LNCaP clone FGC (cell line): Measurements from ENCODE around the gene GRIP2.

Experiments used
- DNase-seq: peaks from one replicate; pipeline ENCODE4 v3.0.0-alpha.2; 2011; ENCODE audit warnings: low read depth
- H3K4me3 ChIP-seq: 2 replicates; pipeline ENCODE4 v1.5.1; 2011; ENCODE audit warnings: mild to moderate bottlenecking, low read depth, low read length, control low read depth
- CTCF ChIP-seq: IDR thresholded peaks from 2 replicates; pipeline ENCODE4 v1.5.1; 2012; ENCODE audit warnings: mild to moderate bottlenecking; ENCODE audit not compliant: control insufficient read depth, insufficient read depth; ENCODE audit errors: extremely low read depth

Gene GRIP2

GRCh38 chr3:14562121-14562890, 22.2 kb upstream of the GRIP2 start:
- no peak overlapping the region for H3K4me3 ChIP-seq
- no peak for TF ChIP-seq CTCF
- no peak for DNase-seq

GRCh38 chr3:14561051-14561960, 21.2 kb upstream of the GRIP2 start:
- DNase-seq: no peak
- no peak for TF ChIP-seq CTCF
- H3K4me3 ChIP-seq: no peak overlapping the region

DNA sequence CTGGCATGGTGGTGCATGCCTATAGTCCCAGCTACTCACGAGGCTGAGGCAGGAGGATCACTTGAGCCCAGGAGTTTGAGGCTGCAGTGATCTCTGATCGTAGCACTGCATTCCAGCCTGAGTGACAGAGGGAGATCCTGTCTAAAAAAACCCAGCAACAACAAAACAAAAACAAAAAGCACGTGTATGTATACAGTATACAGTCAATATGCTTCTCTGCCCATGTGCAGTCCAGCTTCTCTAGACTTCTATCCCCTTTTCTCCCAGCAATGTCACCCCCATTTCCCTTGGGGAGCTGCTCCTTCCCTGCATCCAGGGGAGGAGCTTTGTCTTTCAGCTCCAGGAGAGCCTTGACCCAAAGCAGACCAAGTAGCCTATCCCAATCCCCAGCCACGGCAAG, 20.0 kb upstream of the GRIP2 start:
- no peak for DNase-seq

GRCh38 chr3:14558029-14558428, 17.9 kb upstream of the GRIP2 start:
- TF ChIP-seq CTCF: no peak
- H3K4me3 ChIP-seq: no peak overlapping the region
- no peak for DNase-seq

More for the DNA sequence above, 20.0 kb upstream of the GRIP2 start:
- H3K4me3 ChIP-seq: no peak overlapping the region
- TF ChIP-seq CTCF: no peak

DNA sequence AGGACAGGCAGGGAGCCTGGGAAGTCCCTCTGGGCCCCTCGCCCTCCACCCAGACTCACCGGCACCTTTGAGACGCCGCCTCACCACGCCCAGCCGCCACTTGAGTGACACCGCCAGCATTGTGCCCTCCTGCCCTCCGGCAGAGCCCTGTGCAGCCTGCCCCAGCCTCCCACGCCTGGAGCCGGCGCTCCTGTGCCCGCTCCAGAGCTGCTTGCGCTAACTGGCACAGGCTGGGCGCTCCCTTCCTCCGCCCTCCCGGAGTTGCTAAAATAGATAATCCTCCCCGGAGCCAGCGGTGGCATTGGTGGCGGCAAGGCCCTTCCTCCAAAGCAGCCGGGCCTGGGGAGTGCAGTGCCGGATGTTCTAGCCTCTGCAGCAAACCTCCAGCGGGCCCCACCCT, 15.7 kb upstream of the GRIP2 start:
- no peak for DNase-seq
- TF ChIP-seq CTCF: no peak
- H3K4me3 ChIP-seq: no peak overlapping the region

- no peak for DNase-seq
- no peak for TF ChIP-seq CTCF
- no peak overlapping the region for H3K4me3 ChIP-seq
These were observed 14.6 kb upstream of the GRIP2 start for GRCh38 chr3:14554715-14555114.
